HTR-8/SVneo (cell line): ENCODE measurements around the gene C1QTNF3.
A peak's percentile ranks its signal among the peaks of the same experiment; 100 is the strongest.

Experiments
- DNase-seq: peaks from one replicate; pipeline ENCODE4 v3.0.0; 2011; ENCODE audit warnings: low spot score, mixed read lengths; ENCODE audit not compliant: insufficient read length
- FAIRE-seq: peaks from 2 replicates; lab custom pipeline; 2011; peaks lifted over from hg19 to GRCh38; lab: Jason Lieb, UNC

Gene C1QTNF3

DNA sequence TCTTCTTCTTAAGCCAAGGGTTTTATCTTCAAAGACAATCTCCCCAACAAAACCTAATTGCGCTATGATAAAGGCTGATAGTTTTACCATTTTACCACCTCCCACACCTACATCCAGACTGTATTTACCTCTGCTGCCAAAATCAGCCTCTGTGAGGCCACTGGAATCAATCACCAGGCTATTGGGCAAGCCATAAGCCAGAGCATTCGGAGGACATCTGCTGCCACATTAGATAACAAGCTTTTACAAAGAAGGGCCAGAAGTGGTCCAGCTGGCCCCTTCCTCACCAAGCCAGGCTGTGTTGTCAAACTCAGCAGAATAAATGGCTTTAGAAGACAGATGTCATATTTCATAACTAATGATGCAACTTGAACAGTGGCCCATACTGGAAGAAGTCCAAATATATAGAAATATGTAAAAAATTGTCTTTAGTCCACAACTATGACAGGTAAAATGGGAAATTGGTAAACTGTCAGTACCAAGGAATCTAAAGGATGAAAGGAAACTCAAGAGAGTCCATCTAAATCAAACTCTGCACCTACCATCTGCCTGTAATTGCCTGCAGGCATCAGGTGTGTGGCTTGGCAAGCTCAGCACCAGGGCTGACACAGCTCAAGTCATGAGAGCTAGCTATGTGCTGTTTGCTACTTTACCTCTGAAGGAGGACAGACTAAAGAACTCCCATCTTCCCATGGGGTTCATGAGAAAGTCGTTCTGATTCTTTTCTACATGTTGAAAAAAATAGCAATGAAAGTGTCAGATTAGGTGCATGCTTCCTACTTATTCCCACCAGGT is 74.6 kb downstream of the C1QTNF3 start:
- peak; percentile 33 for FAIRE-seq
- DNase-seq, result no peak
